T-helper 9 cell (primary cell): Measurements from ENCODE around the gene RAB31.

ENCODE experiments used
- DNase-seq: peaks from one replicate; pipeline ENCODE4 v3.0.0-alpha.2; 2020

The RAB31 gene

DNA sequence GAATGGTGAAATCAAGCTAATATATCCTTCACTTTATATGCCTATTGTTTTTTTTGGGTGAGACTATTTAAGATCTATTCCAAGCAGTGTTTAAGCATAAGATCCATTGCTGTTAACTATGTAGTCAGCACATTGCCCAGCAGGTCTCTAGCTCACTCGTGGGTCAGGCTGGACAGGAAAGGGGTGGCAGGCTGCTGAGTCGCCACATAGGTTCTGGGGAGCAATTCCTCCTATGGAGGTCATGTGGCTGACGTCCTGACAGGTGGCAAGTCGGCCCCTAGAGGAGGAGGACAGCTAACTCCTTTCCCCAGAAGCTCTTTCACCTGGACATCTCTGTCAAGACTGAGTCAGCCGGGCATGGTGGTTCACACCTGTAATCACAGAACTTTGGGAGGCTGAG lies 13.9 kb upstream of the RAB31 start:
- DNase-seq, result no peak

DNA sequence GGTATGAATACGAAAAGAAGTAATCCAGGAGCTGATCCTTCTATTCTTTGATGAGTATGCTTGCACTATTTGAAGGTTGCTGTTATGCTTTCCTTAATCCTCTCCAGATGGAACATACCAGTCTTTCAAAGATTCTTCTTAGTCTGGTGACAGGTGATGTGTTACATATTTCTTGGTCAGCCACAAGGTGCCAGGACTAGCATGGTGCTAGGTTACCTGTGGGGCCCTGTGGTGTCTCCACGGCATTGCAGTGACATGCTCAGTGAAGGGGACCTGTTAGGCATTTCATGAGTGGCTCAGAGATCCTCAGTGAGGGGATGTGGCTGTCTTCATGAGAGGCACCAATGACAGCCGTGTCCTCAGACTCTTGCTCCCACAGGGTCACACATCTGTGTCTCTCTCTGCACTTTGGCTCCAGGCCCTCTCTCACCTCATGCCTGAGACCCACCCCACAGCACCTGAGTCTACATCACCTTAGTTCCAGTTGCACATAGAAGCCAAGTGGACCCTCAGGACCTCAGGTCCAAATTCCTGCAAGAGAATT lies 13.1 kb upstream of the RAB31 start:
- no peak for DNase-seq

DNA sequence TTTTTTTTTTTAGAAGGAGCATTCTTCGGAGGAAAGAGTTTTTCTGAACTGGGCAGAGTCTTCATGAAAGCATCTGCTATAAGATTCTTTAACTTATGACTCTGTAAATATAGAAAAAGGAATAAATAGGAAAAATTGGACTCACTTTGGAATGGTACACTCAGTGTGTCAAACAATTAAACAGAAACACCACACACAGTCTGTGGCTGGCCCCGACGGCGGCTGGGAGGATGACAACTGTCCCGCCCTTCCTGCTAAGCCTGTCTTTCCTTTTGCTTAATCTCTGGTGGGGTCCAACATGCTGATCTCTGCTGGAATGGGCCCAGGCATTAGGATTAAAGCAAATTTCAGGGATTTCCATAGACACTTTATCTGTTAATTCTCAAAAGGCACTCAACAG lies 12.5 kb upstream of the RAB31 start:
- DNase-seq, result no peak

DNA sequence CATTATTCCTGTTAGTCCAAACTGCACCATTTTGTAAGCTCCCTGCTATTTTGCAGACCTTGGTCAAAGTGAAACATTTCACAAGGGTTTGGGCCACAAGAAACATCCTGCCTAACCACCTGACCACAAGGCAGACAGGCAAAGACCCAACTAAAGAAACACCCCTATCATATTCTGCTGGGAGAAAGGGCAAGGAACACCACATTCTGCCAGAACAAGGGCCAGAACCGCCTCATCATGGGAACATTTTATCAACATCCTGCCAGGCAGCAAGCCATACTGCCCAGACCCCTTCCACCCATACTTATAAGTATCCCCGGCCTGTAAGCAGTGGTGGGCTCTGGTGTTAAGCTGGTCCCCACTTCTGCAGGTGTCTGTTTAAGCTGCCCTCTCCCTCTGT lies 12.0 kb upstream of the RAB31 start:
- DNase-seq, result no peak

DNA sequence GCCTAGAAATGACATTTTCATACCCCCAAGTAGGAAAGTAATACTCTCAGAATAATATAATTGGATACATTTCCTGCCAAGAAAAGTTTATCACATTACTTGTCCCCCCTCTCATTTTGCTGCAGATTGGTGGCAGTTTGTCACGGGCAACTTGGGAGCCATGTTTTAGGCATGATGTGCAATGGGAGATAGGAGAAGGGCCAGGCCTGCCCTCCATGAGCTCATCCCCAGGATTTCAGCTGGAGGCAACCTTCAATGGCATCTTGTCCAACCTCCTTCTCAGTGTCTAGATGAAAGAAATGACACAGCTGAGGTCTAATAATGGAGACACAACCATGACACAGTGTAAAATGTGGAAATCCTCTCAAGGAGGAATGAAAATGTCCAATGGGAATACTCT lies 11.4 kb upstream of the RAB31 start:
- DNase-seq, result no peak

DNA sequence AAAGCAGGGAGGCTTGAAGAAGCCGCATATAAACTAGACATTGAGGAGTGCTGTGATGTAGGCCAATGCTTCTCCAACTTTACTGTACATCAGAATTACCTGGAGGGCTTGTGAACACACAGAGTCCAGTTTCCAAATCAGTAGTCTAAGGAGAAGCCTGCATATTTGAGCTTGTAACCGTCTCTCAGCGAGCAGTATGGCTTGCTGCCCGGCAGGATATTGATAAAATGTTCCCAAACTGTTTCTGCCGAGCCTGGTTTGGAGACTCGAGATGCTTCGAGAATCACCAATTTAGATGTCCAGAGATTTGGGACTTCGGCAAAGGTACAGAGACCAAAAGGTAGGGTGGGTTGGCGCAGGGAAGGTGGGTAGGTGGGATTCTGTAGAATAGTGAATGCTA lies 11.0 kb upstream of the RAB31 start:
- DNase-seq, result no peak

DNA sequence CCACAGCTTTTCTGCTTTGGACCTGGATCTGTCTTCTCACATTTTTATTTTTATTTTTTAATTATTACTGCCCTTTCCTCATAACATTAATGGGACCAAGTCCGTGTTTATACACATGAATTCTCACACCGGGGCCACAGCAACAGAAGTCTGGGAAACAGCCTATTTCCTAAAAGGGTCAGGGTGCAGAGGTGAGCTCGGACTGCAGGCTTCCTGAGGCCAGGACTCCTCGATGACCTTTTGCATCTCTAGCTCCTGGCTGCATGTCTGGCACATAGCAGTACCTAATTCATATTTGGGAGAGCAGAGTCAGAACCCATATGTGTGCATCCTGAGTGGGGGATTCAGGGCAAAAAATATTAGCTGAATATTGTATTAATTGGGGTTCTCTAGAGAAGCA lies 9.6 kb upstream of the RAB31 start:
- no peak for DNase-seq

DNA sequence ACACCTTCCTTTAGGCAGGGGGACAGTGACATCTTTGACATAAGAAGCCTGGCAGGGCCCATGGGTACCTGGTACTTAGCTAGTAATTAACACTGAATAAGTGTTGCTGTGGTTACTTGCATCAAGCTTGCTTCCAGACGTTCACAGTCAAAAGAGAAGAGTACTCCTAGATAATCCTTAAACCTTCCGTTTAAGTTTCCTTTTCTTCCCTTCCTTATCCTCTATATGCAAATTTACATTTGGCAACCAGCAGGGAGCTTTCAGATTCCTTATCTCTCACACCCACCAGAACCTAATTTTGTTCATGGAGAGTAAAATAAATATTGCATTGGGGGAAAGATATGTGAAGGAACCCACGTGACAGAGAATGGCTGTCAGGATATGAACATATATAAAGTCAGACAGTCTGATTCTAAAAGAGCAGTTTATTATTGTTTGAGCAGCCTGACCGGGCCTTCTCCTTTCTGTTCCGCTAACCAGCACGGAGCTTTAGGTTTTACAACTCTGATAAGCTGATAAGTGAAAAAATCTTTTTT lies 7.8 kb upstream of the RAB31 start:
- no peak for DNase-seq

DNA sequence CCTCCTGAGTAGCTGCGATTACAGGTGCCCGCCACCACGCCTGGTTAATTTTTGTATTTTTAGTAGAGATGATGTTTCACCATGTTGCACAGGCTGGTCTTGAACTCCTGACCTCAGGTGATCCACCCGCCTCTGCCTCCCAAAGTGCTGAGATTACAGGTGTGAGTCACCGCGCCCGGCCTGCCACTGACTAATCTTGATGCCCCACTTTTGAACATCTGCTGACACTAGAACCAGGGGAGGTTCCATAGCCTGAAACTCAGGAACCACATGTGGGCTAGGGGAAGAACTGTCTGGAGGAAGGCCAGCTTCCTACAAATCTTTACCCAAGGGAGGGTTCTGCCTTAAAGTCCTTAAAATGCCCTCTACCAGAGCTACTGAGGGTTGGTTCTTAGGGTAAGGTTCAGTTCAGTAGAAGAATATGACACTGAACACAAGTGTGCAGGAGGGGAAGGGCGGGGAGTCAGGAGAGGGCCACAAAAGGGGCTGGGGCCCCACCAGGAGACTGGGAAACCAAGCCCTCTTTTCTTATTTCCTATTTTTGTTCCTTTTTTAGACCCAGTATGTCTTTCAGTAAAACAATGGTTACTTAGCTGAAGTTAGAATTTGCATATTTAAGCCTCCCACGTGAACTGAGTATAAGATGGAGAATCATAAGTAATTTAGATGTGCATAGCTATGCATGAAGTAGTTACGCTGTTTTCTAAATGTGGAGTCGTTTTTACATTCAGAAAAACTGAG lies 6.3 kb upstream of the RAB31 start:
- no peak for DNase-seq

DNA sequence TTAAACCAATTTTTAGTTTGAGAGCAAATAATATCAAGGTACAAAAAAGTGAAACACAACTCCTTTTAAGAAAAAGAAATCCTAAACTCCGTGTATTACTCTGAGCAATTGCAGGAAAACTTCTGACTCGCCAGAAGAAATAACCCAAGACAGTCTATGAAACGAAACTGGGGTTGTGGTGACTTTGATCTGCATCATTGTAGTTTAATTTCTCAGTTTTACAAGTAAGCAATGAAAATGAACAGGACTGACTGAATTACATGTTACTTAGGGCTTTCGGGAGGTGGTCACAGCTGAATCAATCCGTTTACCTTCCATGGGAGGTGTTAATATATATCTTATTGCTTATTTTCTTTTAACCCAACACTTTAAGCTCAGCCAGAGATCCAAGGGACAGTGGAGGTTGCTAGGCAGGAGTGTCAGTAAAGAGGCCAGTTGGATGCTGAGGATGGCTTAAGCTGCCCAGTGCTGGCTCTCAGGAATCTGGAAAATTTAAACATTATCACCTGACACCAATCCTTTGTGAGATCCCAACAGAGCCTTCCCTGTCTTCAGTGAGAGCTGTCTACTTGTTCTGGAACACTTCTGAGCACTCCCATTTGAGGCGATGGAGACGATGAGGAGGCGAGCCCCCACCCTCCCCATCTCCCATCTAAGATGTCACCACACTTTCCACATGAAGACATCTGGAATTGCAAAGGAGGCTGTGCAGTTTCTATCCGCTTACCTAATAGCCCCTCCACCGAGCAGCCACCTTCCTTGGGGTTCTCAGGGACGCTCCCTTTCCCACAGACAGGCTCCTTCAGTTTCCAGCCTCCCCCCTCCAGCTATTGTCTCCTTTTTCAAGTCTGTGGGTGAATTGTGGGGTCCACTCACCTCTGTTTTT lies 3.6 kb upstream of the RAB31 start:
- no peak for DNase-seq

DNA sequence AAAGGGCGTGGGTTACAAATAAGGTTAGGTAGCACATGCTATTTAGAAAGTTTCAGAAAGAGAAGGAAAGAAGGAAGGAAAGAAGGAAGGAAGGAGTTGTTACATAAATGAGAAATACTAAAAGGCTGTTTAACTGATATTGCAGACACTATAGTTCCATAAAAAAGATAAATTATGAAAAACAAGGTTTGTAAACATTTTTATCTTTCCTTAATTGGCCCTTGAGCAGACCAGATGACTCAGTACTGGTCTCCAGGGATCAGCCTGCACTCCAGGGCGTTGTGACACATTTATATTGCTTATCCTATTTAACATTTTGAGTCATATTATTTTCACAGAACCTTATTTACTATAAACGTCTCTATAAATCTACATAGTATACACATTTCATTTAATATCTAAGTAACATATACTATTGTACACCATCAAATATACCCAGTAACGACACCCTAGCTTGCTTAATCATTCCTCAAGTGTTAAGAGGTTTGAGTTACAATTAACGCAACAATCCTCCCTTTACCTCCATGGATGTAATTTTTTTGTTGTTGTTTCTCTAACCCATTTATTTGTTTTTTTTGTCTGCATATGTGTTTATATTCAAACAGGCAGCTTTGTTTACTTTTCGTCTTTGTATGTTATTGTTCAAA lies 2.8 kb upstream of the RAB31 start:
- no peak for DNase-seq

DNA sequence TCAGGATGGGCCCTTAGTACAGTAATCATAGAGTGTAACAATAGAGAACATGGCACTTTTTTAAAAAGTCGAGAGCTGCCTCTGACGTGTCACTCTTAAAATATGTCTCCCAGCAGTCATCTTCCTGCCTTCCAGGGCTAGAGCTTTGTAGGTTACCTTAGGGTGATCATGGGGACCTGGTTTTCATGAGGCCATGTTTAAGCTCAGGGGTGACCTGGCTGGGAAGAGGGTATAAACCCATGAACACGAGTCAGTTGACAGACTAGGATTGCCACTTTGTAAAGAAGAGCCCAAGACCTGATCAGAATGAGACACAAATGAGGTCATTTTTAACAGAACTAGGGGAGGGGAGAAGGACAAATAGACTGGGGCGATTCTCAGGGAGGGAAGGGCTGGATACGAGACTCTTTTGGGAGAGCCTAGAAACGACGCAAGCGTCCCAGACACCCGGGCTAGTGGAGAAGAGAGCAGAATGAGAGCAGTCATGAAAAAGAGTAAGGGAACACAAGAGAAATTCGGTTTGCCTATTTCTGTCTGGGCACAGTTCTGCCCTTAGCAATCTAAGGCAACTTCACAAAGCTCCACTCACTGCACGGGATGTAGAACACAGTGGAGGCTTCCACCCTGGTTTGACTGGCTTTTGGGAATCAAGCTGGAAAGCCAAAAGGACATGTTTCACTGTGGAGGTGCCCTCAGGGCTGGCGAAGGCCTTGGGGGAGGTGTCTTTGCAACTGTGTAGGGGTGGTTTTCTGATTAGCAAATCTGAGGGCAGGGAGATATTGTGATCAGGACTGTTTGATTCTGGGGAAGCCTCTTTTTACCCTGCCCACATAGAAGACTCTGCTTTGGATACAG lies 1.8 kb upstream of the RAB31 start:
- no peak for DNase-seq

DNA sequence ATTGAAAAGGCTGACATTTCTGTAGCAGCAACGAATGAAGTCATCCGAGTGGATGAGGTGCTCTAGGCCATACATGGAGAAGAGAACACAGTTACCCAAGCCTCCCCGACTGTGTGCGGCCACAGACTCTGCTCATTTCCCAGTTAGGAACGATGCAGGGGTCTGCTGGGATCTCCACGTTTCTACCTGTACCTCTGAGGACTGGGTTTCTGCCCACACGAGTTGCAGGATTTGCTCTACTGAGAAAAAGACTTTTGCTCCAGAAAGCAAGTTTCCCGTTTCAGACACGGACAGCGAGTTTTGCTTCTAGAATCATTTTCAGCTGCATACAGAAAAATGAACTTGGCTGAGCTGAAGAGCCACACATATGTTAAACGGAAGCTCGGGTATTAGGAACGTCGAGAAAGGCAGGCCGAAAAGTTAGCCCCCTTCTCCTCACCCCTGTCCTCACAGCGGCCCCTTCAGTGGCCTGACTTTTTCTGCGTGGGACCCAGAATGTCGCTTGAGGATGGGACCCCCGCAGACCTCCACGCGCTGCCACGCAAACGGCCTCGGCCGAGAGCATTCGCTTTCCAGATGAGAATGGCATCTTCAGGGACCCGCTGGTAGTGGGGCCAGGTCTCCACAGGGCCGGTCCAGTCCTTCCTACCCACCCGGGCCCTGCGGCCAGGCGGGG lies 582 bp upstream of the RAB31 start:
- DNase-seq, result no peak

DNA sequence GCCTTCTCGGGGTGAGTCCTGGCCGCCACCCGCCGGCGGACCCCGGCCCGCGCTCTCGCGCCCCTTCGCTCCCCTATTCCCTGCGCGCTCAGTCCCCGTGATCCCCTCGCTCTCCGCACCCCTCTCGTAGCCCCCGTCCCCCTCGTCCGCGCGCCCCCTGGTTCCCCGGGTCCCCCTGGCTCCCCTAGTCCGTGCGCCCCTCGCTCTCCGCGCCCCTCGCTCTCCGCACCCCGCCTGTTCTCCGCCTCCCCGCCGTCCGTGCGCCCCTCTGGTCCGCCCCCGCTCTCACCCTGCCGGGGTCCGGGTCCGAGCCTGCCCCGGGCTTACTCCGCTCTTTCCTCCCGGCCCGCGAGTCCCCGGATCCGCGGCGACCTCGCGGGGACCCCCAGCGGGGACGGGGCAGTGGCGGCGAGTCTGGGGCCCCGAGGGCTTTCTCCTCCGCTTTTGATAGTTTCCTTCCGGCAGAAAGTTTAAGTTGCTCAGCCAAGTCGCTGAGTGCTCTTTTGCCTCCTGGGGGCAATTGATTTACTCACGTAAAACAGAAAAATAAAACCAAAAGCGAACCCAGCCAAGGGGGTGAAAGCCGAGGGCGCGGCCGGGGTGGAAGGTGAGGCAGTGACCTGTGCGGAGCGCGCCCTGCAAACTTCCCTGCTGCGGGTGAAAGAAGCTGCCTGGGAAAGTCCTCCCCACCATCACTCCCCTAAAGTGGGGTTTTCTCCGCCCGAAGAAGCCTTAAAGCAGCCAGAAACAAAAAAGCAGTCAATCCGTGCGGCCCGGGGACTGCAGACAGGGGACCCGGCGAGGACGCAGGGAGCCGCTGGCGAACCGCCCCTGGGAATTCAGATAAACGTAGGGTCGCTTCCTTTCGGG lies 568 bp downstream of the RAB31 start:
- DNase-seq, result no peak

DNA sequence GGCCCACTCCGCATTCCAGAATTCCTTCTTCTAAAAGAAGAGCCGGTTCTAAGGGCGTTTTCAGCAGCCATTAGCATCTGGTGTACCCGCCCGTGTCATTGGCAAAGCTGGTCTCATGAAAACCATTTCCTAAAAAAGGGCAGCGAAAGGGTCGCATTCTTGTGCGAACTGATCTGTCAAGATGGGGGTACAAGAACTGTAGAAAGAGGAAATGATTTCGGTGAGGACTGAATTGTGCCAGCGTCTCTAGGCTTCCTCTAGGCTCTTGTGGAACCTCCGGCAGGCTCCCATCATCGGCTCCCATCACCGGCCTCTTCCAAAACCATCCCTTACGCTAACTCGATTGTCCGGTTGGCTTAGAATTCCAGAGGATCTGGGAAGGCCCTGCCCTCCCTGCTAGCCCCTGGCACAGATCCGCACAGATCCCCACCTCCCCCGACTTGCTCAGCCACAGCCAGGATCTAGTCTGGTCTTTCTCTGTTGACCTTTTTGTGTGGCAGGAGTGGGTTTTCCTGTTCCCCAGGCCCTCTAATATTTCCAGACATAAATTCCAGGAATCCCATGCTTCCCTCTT lies 1.3 kb downstream of the RAB31 start:
- DNase-seq, result no peak

DNA sequence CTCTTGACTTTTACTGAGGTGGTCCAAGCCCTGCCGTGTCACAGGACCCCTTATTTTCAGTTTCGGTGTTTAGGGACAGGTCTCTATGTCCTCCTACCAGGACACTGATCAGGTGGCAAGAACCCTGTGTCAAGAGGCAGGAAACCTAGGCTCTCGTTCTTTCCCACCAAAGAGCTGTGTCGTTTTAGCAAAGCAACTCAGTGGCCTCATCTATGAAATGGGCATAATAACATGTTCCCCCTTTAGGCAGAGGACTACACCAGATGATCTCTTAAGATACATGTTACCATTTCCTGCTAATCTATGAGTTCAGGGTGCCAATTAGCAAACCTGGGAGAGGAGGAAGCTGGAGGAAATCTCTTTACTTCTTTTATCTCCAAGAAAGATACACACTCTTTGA lies 1.9 kb downstream of the RAB31 start:
- DNase-seq, result no peak

DNA sequence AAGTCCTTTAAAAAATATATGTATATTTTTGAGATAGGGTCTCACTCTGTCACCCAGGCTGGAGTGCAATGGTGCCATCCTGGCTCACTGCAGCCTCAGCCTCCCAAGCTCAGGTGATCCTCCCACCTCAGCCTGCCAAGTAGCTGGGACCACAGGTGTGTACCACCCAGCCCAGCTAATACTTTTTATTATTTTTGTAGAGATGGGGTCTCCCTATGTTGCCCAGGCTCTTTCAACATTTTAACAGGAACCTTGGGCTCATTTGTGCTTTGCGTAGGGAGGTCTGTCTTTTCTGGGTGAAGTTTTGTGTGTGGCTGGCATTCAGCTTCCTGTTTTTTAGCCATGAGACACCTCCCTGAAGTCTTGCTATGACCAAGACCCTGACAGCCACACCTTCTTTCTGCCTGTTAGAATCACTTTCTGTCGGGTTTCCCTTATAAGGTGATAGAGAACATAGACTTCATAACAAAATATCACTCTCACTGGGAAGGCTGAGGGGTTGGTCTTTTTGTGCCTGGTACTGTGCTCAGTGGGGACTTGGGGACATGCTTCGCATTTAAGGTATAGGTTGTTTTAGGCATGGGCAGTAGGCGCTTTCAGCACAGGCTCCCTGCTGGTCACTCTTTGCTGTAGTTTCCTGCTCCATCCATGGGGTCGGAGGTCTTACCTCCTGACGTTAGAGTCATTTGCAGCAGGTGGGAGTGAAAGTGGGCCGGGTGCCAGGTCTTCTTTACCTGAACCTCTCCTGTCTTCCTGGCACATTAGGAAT lies 3.4 kb downstream of the RAB31 start:
- DNase-seq, result no peak

DNA sequence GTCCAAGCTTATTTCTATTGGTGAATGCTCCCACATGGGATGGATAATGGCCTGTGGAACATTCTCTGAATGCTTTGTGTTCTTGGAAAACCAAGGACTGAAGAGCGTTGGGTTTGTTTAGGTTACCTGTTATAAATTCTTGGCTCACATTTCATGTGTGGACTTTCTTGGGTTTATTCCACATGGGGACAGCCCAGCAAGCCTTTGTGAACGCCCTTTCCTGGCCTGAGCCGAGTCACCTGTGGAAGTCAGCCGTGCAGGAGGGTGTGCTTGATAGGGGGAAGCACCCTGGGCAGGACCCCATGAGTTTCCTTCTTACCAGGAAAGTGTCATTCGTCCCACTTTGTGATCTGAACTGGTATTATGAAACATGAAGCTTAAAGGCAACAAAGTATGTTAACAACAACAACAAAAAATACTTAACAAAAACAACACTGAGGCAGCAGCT lies 4.1 kb downstream of the RAB31 start:
- DNase-seq, result no peak

DNA sequence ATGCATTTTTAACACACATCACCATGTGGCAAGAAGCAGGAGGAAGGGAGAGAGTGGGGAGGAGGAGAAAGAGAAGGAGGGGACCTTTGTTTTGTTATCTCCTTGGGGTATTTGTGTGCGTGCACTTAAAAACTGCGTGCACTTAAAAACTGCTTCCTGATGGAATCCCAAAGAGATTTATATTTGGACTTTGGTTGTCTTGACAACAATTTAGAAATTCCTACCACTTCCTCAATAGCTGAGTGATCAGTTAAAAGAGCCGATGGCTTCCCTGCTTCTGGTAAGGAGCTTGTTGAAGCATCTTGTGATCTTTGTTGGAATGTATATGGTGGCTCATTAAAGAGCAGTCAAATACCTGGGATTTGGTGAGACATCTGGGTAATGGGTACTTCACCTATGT lies 4.5 kb downstream of the RAB31 start:
- no peak for DNase-seq
